ENCODE measurements around the gene P4HB. TPM values are rescaled to one million over a fixed set of nuclear protein-coding genes. Genes with fewer than 3 reads are reported as not detected.

The P4HB gene
- total and polyA plus RNA-seq, 2 experiments from 2014 or later, result 1,651 to 3,203 TPM

GRCh38 chr17:81858967-81859905 is 1.1 kb downstream of the P4HB start:
- in situ Hi-C loops (cut with MboI), result no loop called here
- H3K4me3 ChIP-seq, result peak overlapping the region; percentile 95
- H3K9ac ChIP-seq, result peak overlapping the region; percentile 95
- no peak overlapping the region for H2AFZ ChIP-seq
- no peaks in the 10 kb centered on the region for H3K27me3 ChIP-seq (replicated peaks; ENCODE audit: insufficient read depth)
- WGBS, 2 experiments (ENCODE audit: low coverage in 1 of 2, low lambda C conversion rate in 2 of 2, missing lambda C conversion rate in 2 of 2), result 42 to 46% methylated on average over 23 of the region's 23 CpGs
- DNase-seq, result peak; percentile 55
- H3K9me2 ChIP-seq (ENCODE audit: insufficient read depth), result no peaks in the 10 kb centered on the region
- no peaks in the 10 kb centered on the region for H3K9me3 ChIP-seq (ENCODE audit: low read depth)
- peak overlapping the region; percentile 86 for H3K27ac ChIP-seq
- peaks cover 26% of the 10 kb centered on the region; the same call in 1 of the 2 replicates for H3K36me3 ChIP-seq (ENCODE audit: low read depth)
- no peaks in the 10 kb centered on the region for H4K20me1 ChIP-seq (ENCODE audit: insufficient read depth)
- peak overlapping the region; percentile 100 for H3K4me2 ChIP-seq (ENCODE audit: unreplicated experiment)
- H3K79me2 ChIP-seq (ENCODE audit: insufficient read depth), result peaks cover 89% of the 10 kb centered on the region
- peaks cover 45% of the 10 kb centered on the region for H3K4me1 ChIP-seq (ENCODE audit: insufficient read depth)
- TF ChIP-seq EZH2 (IDR thresholded peaks at IDR 0.05; ENCODE audit: insufficient read depth, poor library complexity, severe bottlenecking), result no peak
- TF ChIP-seq EZH2phosphoT487 (IDR thresholded peaks at IDR 0.05; ENCODE audit: insufficient read depth, low read depth), result no peak
- H3F3A ChIP-seq (ENCODE audit: insufficient read depth), result peaks cover 21% of the 10 kb centered on the region

GRCh38 chr17:81858170-81858966 is 2.0 kb downstream of the P4HB start:
- Histone ChIP-seq H4K20me1 (ENCODE audit: insufficient read depth) (no peaks in the 10 kb centered on the region), H3K4me1 (ENCODE audit: insufficient read depth) (peaks cover 41% of the 10 kb centered on the region), H3K79me2 (ENCODE audit: insufficient read depth) (peaks cover 89% of the 10 kb centered on the region), H3K36me3 (ENCODE audit: low read depth) (peaks cover 35% of the 10 kb centered on the region; the same call in 1 of the 2 replicates), H3K27me3 (replicated peaks; ENCODE audit: insufficient read depth) (no peaks in the 10 kb centered on the region), H3K4me2 (ENCODE audit: unreplicated experiment) (peak overlapping the region; percentile 100), H3K9me3 (ENCODE audit: low read depth) (no peaks in the 10 kb centered on the region), H3K27ac (peak overlapping the region; percentile 86), H3K9ac (peak overlapping the region; percentile 95), H3F3A (ENCODE audit: insufficient read depth) (peaks cover 18% of the 10 kb centered on the region), H3K4me3 (peak overlapping the region; percentile 95), H2AFZ (no peak overlapping the region), H3K9me2 (ENCODE audit: insufficient read depth) (no peaks in the 10 kb centered on the region)
- TF ChIP-seq EZH2 (IDR thresholded peaks at IDR 0.05; ENCODE audit: insufficient read depth, poor library complexity, severe bottlenecking) (no peak), EZH2phosphoT487 (IDR thresholded peaks at IDR 0.05; ENCODE audit: insufficient read depth, low read depth) (no peak)
- in situ Hi-C loops (cut with MboI), result no loop called here
- WGBS, 2 experiments (ENCODE audit: low coverage in 1 of 2, low lambda C conversion rate in 2 of 2, missing lambda C conversion rate in 2 of 2), result 77 to 80% methylated on average over 19 to 30 of the region's 30 CpGs
- DNase-seq, result peak; percentile 32

GRCh38 chr17:81854974-81855774 is 5.2 kb downstream of the P4HB start:
- Histone ChIP-seq H3K9ac (peak overlapping the region; percentile 95), H3K9me2 (ENCODE audit: insufficient read depth) (no peaks in the 10 kb centered on the region), H4K20me1 (ENCODE audit: insufficient read depth) (no peaks in the 10 kb centered on the region), H3K4me1 (ENCODE audit: insufficient read depth) (peaks cover 24% of the 10 kb centered on the region), H3F3A (ENCODE audit: insufficient read depth) (no peaks in the 10 kb centered on the region; the same call in 1 of the 2 replicates), H3K4me3 (no peak overlapping the region), H3K27ac (peak overlapping the region; percentile 82), H3K27me3 (replicated peaks; ENCODE audit: insufficient read depth) (no peaks in the 10 kb centered on the region), H3K9me3 (ENCODE audit: low read depth) (no peaks in the 10 kb centered on the region), H3K4me2 (ENCODE audit: unreplicated experiment) (no peak overlapping the region), H3K79me2 (ENCODE audit: insufficient read depth) (peaks cover 100% of the 10 kb centered on the region), H3K36me3 (ENCODE audit: low read depth) (peaks cover 51% of the 10 kb centered on the region; the same call in 1 of the 2 replicates), H2AFZ (no peak overlapping the region)
- TF ChIP-seq EZH2phosphoT487 (IDR thresholded peaks at IDR 0.05; ENCODE audit: insufficient read depth, low read depth), result no peak
- in situ Hi-C loops (cut with MboI), result no loop called here
- DNase-seq, result peak; percentile 71
- 61 to 62% methylated on average over 29 of the region's 29 CpGs for WGBS, 2 experiments (ENCODE audit: low coverage in 1 of 2, low lambda C conversion rate in 2 of 2, missing lambda C conversion rate in 2 of 2)

GRCh38 chr17:81852237-81852636 is 8.1 kb downstream of the P4HB start:
- in situ Hi-C loops (cut with MboI), result no loop called here
- no peaks in the 10 kb centered on the region for H4K20me1 ChIP-seq (ENCODE audit: insufficient read depth)
- no peaks in the 10 kb centered on the region for H3K9me3 ChIP-seq (ENCODE audit: low read depth)
- no peak overlapping the region for H3K9ac ChIP-seq
- H3K4me2 ChIP-seq (ENCODE audit: unreplicated experiment), result no peak overlapping the region
- peaks cover 54% of the 10 kb centered on the region; the same call in 1 of the 2 replicates for H3K36me3 ChIP-seq (ENCODE audit: low read depth)
- no peak overlapping the region for H3K27ac ChIP-seq
- no peaks in the 10 kb centered on the region for H3K9me2 ChIP-seq (ENCODE audit: insufficient read depth)
- H3K4me3 ChIP-seq, result no peak overlapping the region
- H2AFZ ChIP-seq, result no peak overlapping the region
- TF ChIP-seq EZH2phosphoT487 (IDR thresholded peaks at IDR 0.05; ENCODE audit: insufficient read depth, low read depth) (no peak), EZH2 (IDR thresholded peaks at IDR 0.05; ENCODE audit: insufficient read depth, poor library complexity, severe bottlenecking) (no peak)
- WGBS, 2 experiments (ENCODE audit: low coverage in 1 of 2, low lambda C conversion rate in 2 of 2, missing lambda C conversion rate in 2 of 2), result 92 to 93% methylated on average over 12 of the region's 12 CpGs
- H3F3A ChIP-seq (ENCODE audit: insufficient read depth), result peaks cover 6% of the 10 kb centered on the region
- no peak for DNase-seq
- H3K79me2 ChIP-seq (ENCODE audit: insufficient read depth), result peaks cover 95% of the 10 kb centered on the region
- H3K4me1 ChIP-seq (ENCODE audit: insufficient read depth), result peaks cover 16% of the 10 kb centered on the region
- H3K27me3 ChIP-seq (replicated peaks; ENCODE audit: insufficient read depth), result no peaks in the 10 kb centered on the region

Measured in GM23248 (cell line).